ENCODE measurements around the gene NLN.

DNA sequence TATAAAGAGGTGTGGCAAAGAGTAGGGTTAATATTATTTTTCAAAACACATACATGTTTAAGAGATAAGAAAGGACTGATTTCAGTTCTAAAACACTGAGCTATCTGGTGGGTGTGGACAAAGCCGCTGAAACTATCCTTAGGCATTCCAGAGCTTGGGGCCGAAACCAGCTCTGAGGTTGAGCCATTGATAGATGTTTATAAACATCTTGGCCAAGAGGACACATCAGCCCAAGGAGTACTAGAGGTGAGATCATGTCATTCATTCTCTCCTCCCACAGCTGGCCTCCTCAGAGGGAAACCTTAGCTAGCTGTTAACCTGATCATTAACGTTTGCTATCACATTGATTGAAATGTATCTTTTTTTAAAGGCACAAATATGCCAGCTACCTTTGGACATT, 89.9 kb downstream of the NLN start:
- TF ChIP-seq EZH2phosphoT487 (IDR thresholded peaks at IDR 0.05; ENCODE audit: insufficient read depth, low read depth) (no peak), EZH2 (IDR thresholded peaks at IDR 0.05; ENCODE audit: insufficient read depth, poor library complexity, severe bottlenecking) (no peak)

Measured in GM23248 (cell line).